Measurements from ENCODE around the gene NEDD1. TPM values are rescaled to one million over a fixed set of nuclear protein-coding genes. Genes with fewer than 3 reads are reported as not detected.

NEDD1 gene
- total RNA-seq, 3 donors from 2014 or later (not counting 1 experiment from before 2014, with no cell fraction given) = 26.4 to 30.6 (median 29.2) TPM

GRCh38 chr12:96879301-96879700 is 27.8 kb upstream of the NEDD1 start:
- no peak overlapping the region for H3K4me3 ChIP-seq (ENCODE audit: low read length)
- WGBS (ENCODE audit: insufficient coverage) = 53% methylated on average over 4 of the region's 4 CpGs
- Mint-ChIP-seq H3K9me3 (no peaks in the 10 kb centered on the region), H3K27ac (no peak overlapping the region), H3K4me1 (no peaks in the 10 kb centered on the region), H3K27me3 (ENCODE audit: low read depth in 2 of 2) (peaks cover 28 to 44% of the 10 kb centered on the region in 2 donors), H3K4me3 (no peak overlapping the region), H3K36me3 (no peaks in the 10 kb centered on the region)
- DNase-seq (no peak), ATAC-seq (no peak)
- no peaks in the 10 kb centered on the region for H3K27me3 ChIP-seq (ENCODE audit: control insufficient read depth, insufficient read depth, low read length)
- H3K4me1 ChIP-seq (ENCODE audit: control insufficient read depth, insufficient read depth, low read length) = no peaks in the 10 kb centered on the region
- H3K36me3 ChIP-seq (ENCODE audit: control insufficient read depth, insufficient read depth, low read length) = no peaks in the 10 kb centered on the region
- no peak overlapping the region for H3K27ac ChIP-seq (ENCODE audit: low read length)
- TF ChIP-seq, protein P1, sequence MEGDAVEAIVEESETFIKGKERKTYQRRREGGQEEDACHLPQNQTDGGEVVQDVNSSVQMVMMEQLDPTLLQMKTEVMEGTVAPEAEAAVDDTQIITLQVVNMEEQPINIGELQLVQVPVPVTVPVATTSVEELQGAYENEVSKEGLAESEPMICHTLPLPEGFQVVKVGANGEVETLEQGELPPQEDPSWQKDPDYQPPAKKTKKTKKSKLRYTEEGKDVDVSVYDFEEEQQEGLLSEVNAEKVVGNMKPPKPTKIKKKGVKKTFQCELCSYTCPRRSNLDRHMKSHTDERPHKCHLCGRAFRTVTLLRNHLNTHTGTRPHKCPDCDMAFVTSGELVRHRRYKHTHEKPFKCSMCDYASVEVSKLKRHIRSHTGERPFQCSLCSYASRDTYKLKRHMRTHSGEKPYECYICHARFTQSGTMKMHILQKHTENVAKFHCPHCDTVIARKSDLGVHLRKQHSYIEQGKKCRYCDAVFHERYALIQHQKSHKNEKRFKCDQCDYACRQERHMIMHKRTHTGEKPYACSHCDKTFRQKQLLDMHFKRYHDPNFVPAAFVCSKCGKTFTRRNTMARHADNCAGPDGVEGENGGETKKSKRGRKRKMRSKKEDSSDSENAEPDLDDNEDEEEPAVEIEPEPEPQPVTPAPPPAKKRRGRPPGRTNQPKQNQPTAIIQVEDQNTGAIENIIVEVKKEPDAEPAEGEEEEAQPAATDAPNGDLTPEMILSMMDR (IDR thresholded peaks at IDR 0.05) = no peak
- H3K9me3 ChIP-seq (ENCODE audit: control insufficient read depth, insufficient read depth, low read length) = no peaks in the 10 kb centered on the region
- intact Hi-C loops (cut with micrococcal nuclease) = no loop called here

GRCh38 chr12:96880220-96880619 is 26.8 kb upstream of the NEDD1 start:
- Histone ChIP-seq H3K27me3 (ENCODE audit: control insufficient read depth, insufficient read depth, low read length) (no peaks in the 10 kb centered on the region), H3K4me3 (ENCODE audit: low read length) (no peak overlapping the region), H3K9me3 (ENCODE audit: control insufficient read depth, insufficient read depth, low read length) (no peaks in the 10 kb centered on the region), H3K36me3 (ENCODE audit: control insufficient read depth, insufficient read depth, low read length) (no peaks in the 10 kb centered on the region), H3K4me1 (ENCODE audit: control insufficient read depth, insufficient read depth, low read length) (no peaks in the 10 kb centered on the region), H3K27ac (ENCODE audit: low read length) (no peak overlapping the region)
- 83% methylated on average over 2 of the region's 3 CpGs for WGBS (ENCODE audit: insufficient coverage)
- no peak overlapping the region for H3K27ac Mint-ChIP-seq
- H3K4me1 Mint-ChIP-seq = no peaks in the 10 kb centered on the region
- intact Hi-C loops (cut with micrococcal nuclease) = no loop called here
- TF ChIP-seq, protein P1 (IDR thresholded peaks at IDR 0.05) = no peak
- no peak for DNase-seq
- no peaks in the 10 kb centered on the region for H3K9me3 Mint-ChIP-seq
- H3K4me3 Mint-ChIP-seq = no peak overlapping the region
- peaks cover 27 to 42% of the 10 kb centered on the region in 2 donors for H3K27me3 Mint-ChIP-seq (ENCODE audit: low read depth in 2 of 2)
- ATAC-seq = no peak
- H3K36me3 Mint-ChIP-seq = no peaks in the 10 kb centered on the region

DNA sequence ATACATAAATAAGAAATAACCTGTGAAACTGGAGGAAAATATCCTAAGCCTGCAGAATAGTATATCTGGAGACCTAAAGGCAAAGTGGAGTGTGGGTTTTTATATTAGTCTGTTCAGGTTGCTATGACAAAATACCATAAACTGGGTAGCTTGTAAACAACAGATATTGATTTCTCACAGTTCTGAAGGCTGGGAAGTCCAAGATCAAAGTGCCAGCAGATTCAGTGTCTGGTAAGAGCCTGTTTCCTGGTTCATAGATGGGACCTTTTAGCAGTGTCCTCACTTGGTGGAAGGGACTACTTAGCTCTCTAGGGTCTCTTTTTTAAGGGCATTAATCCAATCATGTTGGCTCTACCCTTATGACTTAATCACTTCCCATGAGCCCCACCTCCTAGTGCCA is 25.4 kb upstream of the NEDD1 start:
- TF ChIP-seq, protein P1 (IDR thresholded peaks at IDR 0.05) = no peak
- intact Hi-C loops (cut with micrococcal nuclease) = no loop called here
- DNase-seq (no peak), ATAC-seq (no peak)
- Mint-ChIP-seq H3K4me1 (no peaks in the 10 kb centered on the region), H3K36me3 (no peaks in the 10 kb centered on the region), H3K4me3 (no peak overlapping the region), H3K9me3 (no peaks in the 10 kb centered on the region), H3K27me3 (ENCODE audit: low read depth in 2 of 2) (peaks cover 28 to 45% of the 10 kb centered on the region in 2 donors), H3K27ac (no peak overlapping the region)
- H3K36me3 ChIP-seq (ENCODE audit: control insufficient read depth, insufficient read depth, low read length) = no peaks in the 10 kb centered on the region
- H3K4me1 ChIP-seq (ENCODE audit: control insufficient read depth, insufficient read depth, low read length) = no peaks in the 10 kb centered on the region
- no peak overlapping the region for H3K4me3 ChIP-seq (ENCODE audit: low read length)
- H3K27me3 ChIP-seq (ENCODE audit: control insufficient read depth, insufficient read depth, low read length) = no peaks in the 10 kb centered on the region
- no peak overlapping the region for H3K27ac ChIP-seq (ENCODE audit: low read length)
- H3K9me3 ChIP-seq (ENCODE audit: control insufficient read depth, insufficient read depth, low read length) = no peaks in the 10 kb centered on the region

GRCh38 chr12:96882862-96883261 is 24.2 kb upstream of the NEDD1 start:
- no peaks in the 10 kb centered on the region for H3K27me3 ChIP-seq (ENCODE audit: control insufficient read depth, insufficient read depth, low read length)

More at GRCh38 chr12:96882862-96883261, 24.2 kb upstream of the NEDD1 start:
- no peaks in the 10 kb centered on the region for H3K9me3 Mint-ChIP-seq
- H3K4me3 Mint-ChIP-seq = no peak overlapping the region
- Histone ChIP-seq H3K36me3 (ENCODE audit: control insufficient read depth, insufficient read depth, low read length) (no peaks in the 10 kb centered on the region), H3K9me3 (ENCODE audit: control insufficient read depth, insufficient read depth, low read length) (no peaks in the 10 kb centered on the region), H3K4me3 (ENCODE audit: low read length) (no peak overlapping the region), H3K4me1 (ENCODE audit: control insufficient read depth, insufficient read depth, low read length) (no peaks in the 10 kb centered on the region), H3K27ac (ENCODE audit: low read length) (no peak overlapping the region)
- no peak overlapping the region for H3K27ac Mint-ChIP-seq
- intact Hi-C loops (cut with micrococcal nuclease) = no loop called here
- H3K36me3 Mint-ChIP-seq = no peaks in the 10 kb centered on the region
- 79% methylated on average over 1 of the region's 2 CpGs for WGBS (ENCODE audit: insufficient coverage)
- TF ChIP-seq, protein P1 (IDR thresholded peaks at IDR 0.05) = no peak
- no peak for DNase-seq
- no peaks in the 10 kb centered on the region for H3K4me1 Mint-ChIP-seq
- no peak for ATAC-seq
- peaks cover 24 to 41% of the 10 kb centered on the region in 2 donors for H3K27me3 Mint-ChIP-seq (ENCODE audit: low read depth in 2 of 2)

All from natural killer cell (primary cell).